ENCODE data around the gene SULT4A1.
"Not testable (repeated sequence)": the region's sequence is repeated elsewhere in the genome, so short reads cannot be mapped to it uniquely, and the experiment has no call there.

Gene SULT4A1

GRCh38 chr22:43862074-43862881 is at the start of gene SULT4A1:
Gene SULT4A1 (minus strand): TSS chr22:43862513. CDS start chr22:43862382, 131 bp downstream.
- H3K4me3 Mint-ChIP-seq: peak within 1 kb of the TSS; percentile 15
- H3K9me3 Mint-ChIP-seq: peaks cover 3% of the 10 kb centered on the region
- H3K4me1 Mint-ChIP-seq (ENCODE audit: low read depth): peaks cover 9% of the 10 kb centered on the region
- no peak for DNase-seq
- H3K27ac Mint-ChIP-seq: no peak within 1 kb of the TSS
- H3K36me3 Mint-ChIP-seq (ENCODE audit: low read depth): no peaks in the 10 kb centered on the region
- peaks cover 75% of the 10 kb centered on the region for H3K27me3 Mint-ChIP-seq

- Mint-ChIP-seq H3K36me3 (ENCODE audit: low read depth) (no peaks in the 10 kb centered on the region), H3K4me3 (no peak overlapping the region), H3K27me3 (peaks cover 24% of the 10 kb centered on the region), H3K27ac (no peak overlapping the region), H3K4me1 (ENCODE audit: low read depth) (no peaks in the 10 kb centered on the region), H3K9me3 (no peaks in the 10 kb centered on the region)
- DNase-seq: no peak
Observed at GRCh38 chr22:43911351-43911750, 49.0 kb upstream of the SULT4A1 start.

GRCh38 chr22:43910178-43910695 is 47.9 kb upstream of the SULT4A1 start:
- Mint-ChIP-seq H3K36me3 (ENCODE audit: low read depth) (no peaks in the 10 kb centered on the region), H3K9me3 (no peaks in the 10 kb centered on the region), H3K4me3 (no peak overlapping the region), H3K27ac (no peak overlapping the region), H3K27me3 (peaks cover 22% of the 10 kb centered on the region), H3K4me1 (ENCODE audit: low read depth) (no peaks in the 10 kb centered on the region)
- no peak for DNase-seq

GRCh38 chr22:43909708-43910107 is 47.4 kb upstream of the SULT4A1 start:
- DNase-seq: no peak
- H3K4me1 Mint-ChIP-seq (ENCODE audit: low read depth): no peaks in the 10 kb centered on the region
- peaks cover 23% of the 10 kb centered on the region for H3K27me3 Mint-ChIP-seq
- no peaks in the 10 kb centered on the region for H3K9me3 Mint-ChIP-seq
- no peak overlapping the region for H3K4me3 Mint-ChIP-seq
- no peak overlapping the region for H3K27ac Mint-ChIP-seq
- H3K36me3 Mint-ChIP-seq (ENCODE audit: low read depth): no peaks in the 10 kb centered on the region

- H3K27me3 Mint-ChIP-seq: peaks cover 21% of the 10 kb centered on the region
- H3K36me3 Mint-ChIP-seq (ENCODE audit: low read depth): no peaks in the 10 kb centered on the region
Observed at GRCh38 chr22:43905681-43906080, 43.4 kb upstream of the SULT4A1 start.

GRCh38 chr22:43904412-43904811 is 42.1 kb upstream of the SULT4A1 start:
- not testable (repeated sequence) for H3K36me3 Mint-ChIP-seq (ENCODE audit: low read depth); H3K27ac Mint-ChIP-seq; H3K4me3 Mint-ChIP-seq; H3K4me1 Mint-ChIP-seq (ENCODE audit: low read depth); H3K9me3 Mint-ChIP-seq
- H3K27me3 Mint-ChIP-seq: peaks cover 16% of the 10 kb centered on the region
- peak; percentile 41 for DNase-seq

More at GRCh38 chr22:43905681-43906080, 43.4 kb upstream of the SULT4A1 start:
- Mint-ChIP-seq H3K4me3 (no peak overlapping the region), H3K4me1 (ENCODE audit: low read depth) (no peaks in the 10 kb centered on the region), H3K9me3 (no peaks in the 10 kb centered on the region), H3K27ac (no peak overlapping the region)
- DNase-seq: no peak

GRCh38 chr22:43903033-43903432 is 40.7 kb upstream of the SULT4A1 start:
- not testable (repeated sequence) for H3K9me3 Mint-ChIP-seq; H3K27ac Mint-ChIP-seq; H3K4me1 Mint-ChIP-seq (ENCODE audit: low read depth); DNase-seq; H3K36me3 Mint-ChIP-seq (ENCODE audit: low read depth); H3K4me3 Mint-ChIP-seq
- peaks cover 12% of the 10 kb centered on the region for H3K27me3 Mint-ChIP-seq

- Mint-ChIP-seq H3K27me3 (peaks cover 12% of the 10 kb centered on the region), H3K36me3 (ENCODE audit: low read depth) (no peaks in the 10 kb centered on the region), H3K4me3 (no peak overlapping the region), H3K27ac (no peak overlapping the region), H3K4me1 (ENCODE audit: low read depth) (no peaks in the 10 kb centered on the region), H3K9me3 (no peaks in the 10 kb centered on the region)
- no peak for DNase-seq
Observed at GRCh38 chr22:43901976-43902643, 39.8 kb upstream of the SULT4A1 start.

GRCh38 chr22:43900206-43900605 is 37.9 kb upstream of the SULT4A1 start:
- Mint-ChIP-seq H3K36me3 (ENCODE audit: low read depth) (no peaks in the 10 kb centered on the region), H3K27me3 (peaks cover 11% of the 10 kb centered on the region), H3K9me3 (no peaks in the 10 kb centered on the region), H3K4me3 (no peak overlapping the region), H3K27ac (no peak overlapping the region), H3K4me1 (ENCODE audit: low read depth) (no peaks in the 10 kb centered on the region)
- DNase-seq: no peak

GRCh38 chr22:43897751-43898261 is 35.5 kb upstream of the SULT4A1 start:
- no peak for DNase-seq
- no peaks in the 10 kb centered on the region for H3K9me3 Mint-ChIP-seq
- H3K27me3 Mint-ChIP-seq: peaks cover 17% of the 10 kb centered on the region
- H3K4me1 Mint-ChIP-seq (ENCODE audit: low read depth): no peaks in the 10 kb centered on the region
- no peaks in the 10 kb centered on the region for H3K36me3 Mint-ChIP-seq (ENCODE audit: low read depth)
- H3K27ac Mint-ChIP-seq: no peak overlapping the region
- no peak overlapping the region for H3K4me3 Mint-ChIP-seq

GRCh38 chr22:43895986-43896645 is 33.8 kb upstream of the SULT4A1 start:
- Mint-ChIP-seq H3K27ac (no peak overlapping the region), H3K27me3 (peaks cover 29% of the 10 kb centered on the region), H3K4me3 (no peak overlapping the region), H3K9me3 (no peaks in the 10 kb centered on the region), H3K4me1 (ENCODE audit: low read depth) (peaks cover 3% of the 10 kb centered on the region), H3K36me3 (ENCODE audit: low read depth) (no peaks in the 10 kb centered on the region)
- DNase-seq: no peak

GRCh38 chr22:43894122-43894521 is 31.8 kb upstream of the SULT4A1 start:
- Mint-ChIP-seq H3K9me3 (no peaks in the 10 kb centered on the region), H3K27ac (no peak overlapping the region), H3K4me3 (no peak overlapping the region), H3K27me3 (peaks cover 49% of the 10 kb centered on the region), H3K36me3 (ENCODE audit: low read depth) (no peaks in the 10 kb centered on the region), H3K4me1 (ENCODE audit: low read depth) (peaks cover 3% of the 10 kb centered on the region)
- no peak for DNase-seq

GRCh38 chr22:43893266-43893665 is 31.0 kb upstream of the SULT4A1 start:
- Mint-ChIP-seq H3K27ac (no peak overlapping the region), H3K4me3 (no peak overlapping the region), H3K36me3 (ENCODE audit: low read depth) (no peaks in the 10 kb centered on the region), H3K27me3 (peaks cover 54% of the 10 kb centered on the region), H3K9me3 (no peaks in the 10 kb centered on the region), H3K4me1 (ENCODE audit: low read depth) (peaks cover 3% of the 10 kb centered on the region)
- DNase-seq: no peak

- Mint-ChIP-seq H3K9me3 (no peaks in the 10 kb centered on the region), H3K27me3 (peaks cover 58% of the 10 kb centered on the region), H3K4me3 (no peak overlapping the region)
Observed at GRCh38 chr22:43892183-43892894, 30.0 kb upstream of the SULT4A1 start.

More at GRCh38 chr22:43892183-43892894, 30.0 kb upstream of the SULT4A1 start:
- no peak for DNase-seq
- H3K4me1 Mint-ChIP-seq (ENCODE audit: low read depth): peaks cover 3% of the 10 kb centered on the region
- no peaks in the 10 kb centered on the region for H3K36me3 Mint-ChIP-seq (ENCODE audit: low read depth)
- no peak overlapping the region for H3K27ac Mint-ChIP-seq

All from activated T-cell treated with anti-CD3 and anti-CD28 coated beads, Interleukin-2, amount 50 U/mL, for 24 hours (primary cell).